ENCODE results near the gene RPS4Y2. TPM values are rescaled to one million over a fixed set of nuclear protein-coding genes. Genes with fewer than 3 reads are reported as not detected.

Gene RPS4Y2
- total RNA-seq, 2 donors from 2014 or later = not detected

- H3K27me3 ChIP-seq (ENCODE audit: control insufficient read depth, insufficient read depth, low read length, poor library complexity, severe bottlenecking) = no peaks in the 10 kb centered on the region
- no peak overlapping the region for H3K4me3 ChIP-seq (ENCODE audit: low read length)
- H3K27me3 Mint-ChIP-seq (ENCODE audit: insufficient read depth) = no peaks in the 10 kb centered on the region
- H3K9ac ChIP-seq (ENCODE audit: extremely low read depth, low read length, poor library complexity, severe bottlenecking) = no peak overlapping the region
- H3K36me3 Mint-ChIP-seq (ENCODE audit: low read depth) = no peaks in the 10 kb centered on the region
- WGBS, 2 experiments (ENCODE audit: insufficient coverage in 1 of 2, insufficient read length in 1 of 2) = 78% methylated on average over 1 of the region's 2 CpGs; no CpG with 5 or more reads in 1 of the 2 experiments
- H3K27ac ChIP-seq (ENCODE audit: low read depth, low read length) = no peak overlapping the region
- no peaks in the 10 kb centered on the region for H3K9me3 Mint-ChIP-seq
- no peak overlapping the region for H3K4me3 Mint-ChIP-seq
- no peaks in the 10 kb centered on the region for H3K9me3 ChIP-seq (ENCODE audit: control insufficient read depth, low read length)
- H3K36me3 ChIP-seq (ENCODE audit: control insufficient read depth, insufficient read depth, low read length) = no peaks in the 10 kb centered on the region
- H3K4me1 Mint-ChIP-seq = no peaks in the 10 kb centered on the region
- DNase-seq = no peak
- TF ChIP-seq, protein P1, sequence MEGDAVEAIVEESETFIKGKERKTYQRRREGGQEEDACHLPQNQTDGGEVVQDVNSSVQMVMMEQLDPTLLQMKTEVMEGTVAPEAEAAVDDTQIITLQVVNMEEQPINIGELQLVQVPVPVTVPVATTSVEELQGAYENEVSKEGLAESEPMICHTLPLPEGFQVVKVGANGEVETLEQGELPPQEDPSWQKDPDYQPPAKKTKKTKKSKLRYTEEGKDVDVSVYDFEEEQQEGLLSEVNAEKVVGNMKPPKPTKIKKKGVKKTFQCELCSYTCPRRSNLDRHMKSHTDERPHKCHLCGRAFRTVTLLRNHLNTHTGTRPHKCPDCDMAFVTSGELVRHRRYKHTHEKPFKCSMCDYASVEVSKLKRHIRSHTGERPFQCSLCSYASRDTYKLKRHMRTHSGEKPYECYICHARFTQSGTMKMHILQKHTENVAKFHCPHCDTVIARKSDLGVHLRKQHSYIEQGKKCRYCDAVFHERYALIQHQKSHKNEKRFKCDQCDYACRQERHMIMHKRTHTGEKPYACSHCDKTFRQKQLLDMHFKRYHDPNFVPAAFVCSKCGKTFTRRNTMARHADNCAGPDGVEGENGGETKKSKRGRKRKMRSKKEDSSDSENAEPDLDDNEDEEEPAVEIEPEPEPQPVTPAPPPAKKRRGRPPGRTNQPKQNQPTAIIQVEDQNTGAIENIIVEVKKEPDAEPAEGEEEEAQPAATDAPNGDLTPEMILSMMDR (conservative IDR thresholded peaks at IDR 0.05) = no peak
- no peaks in the 10 kb centered on the region for H3K4me1 ChIP-seq (ENCODE audit: control insufficient read depth, insufficient read depth, low read length)
- no peak overlapping the region for H3K27ac Mint-ChIP-seq
Observed at GRCh38 chrY:20745060-20745459, 10.8 kb upstream of the RPS4Y2 start.

DNA sequence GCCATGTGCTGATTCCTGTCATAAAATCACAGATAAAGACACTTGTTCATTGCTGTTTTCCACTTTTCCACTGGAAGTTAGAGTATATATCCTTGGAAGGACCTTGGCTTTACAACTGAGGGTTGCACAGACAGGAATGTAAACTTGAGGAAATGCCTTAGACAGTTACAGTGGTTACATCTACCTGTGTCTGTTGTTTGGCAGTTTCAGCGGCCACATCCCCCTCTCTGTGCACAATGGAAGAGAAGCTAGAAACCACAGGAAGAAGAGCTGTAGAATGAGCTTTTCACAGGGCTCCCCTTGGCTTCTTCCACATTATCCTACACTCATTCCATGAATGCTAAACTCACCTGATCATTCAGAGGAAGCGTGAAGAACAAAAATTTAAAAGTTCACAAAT is 9.0 kb upstream of the RPS4Y2 start:
- Mint-ChIP-seq H3K4me3 (no peak overlapping the region), H3K27ac (no peak overlapping the region), H3K4me1 (no peaks in the 10 kb centered on the region), H3K27me3 (ENCODE audit: insufficient read depth) (no peaks in the 10 kb centered on the region), H3K9me3 (no peaks in the 10 kb centered on the region), H3K36me3 (ENCODE audit: low read depth) (no peaks in the 10 kb centered on the region)
- 61% methylated on average over 2 of the region's 2 CpGs; no CpG with 5 or more reads in 1 of the 2 experiments for WGBS, 2 experiments (ENCODE audit: insufficient coverage in 1 of 2, insufficient read length in 1 of 2)
- H3K27ac ChIP-seq (ENCODE audit: low read depth, low read length) = no peak overlapping the region
- peaks cover 4% of the 10 kb centered on the region for H3K9me3 ChIP-seq (ENCODE audit: control insufficient read depth, low read length)
- H3K4me3 ChIP-seq (ENCODE audit: low read length) = no peak overlapping the region
- no peaks in the 10 kb centered on the region for H3K4me1 ChIP-seq (ENCODE audit: control insufficient read depth, insufficient read depth, low read length)
- no peak overlapping the region for H3K9ac ChIP-seq (ENCODE audit: extremely low read depth, low read length, poor library complexity, severe bottlenecking)
- TF ChIP-seq, protein P1 (conservative IDR thresholded peaks at IDR 0.05) = no peak
- H3K36me3 ChIP-seq (ENCODE audit: control insufficient read depth, insufficient read depth, low read length) = no peaks in the 10 kb centered on the region
- no peak for DNase-seq
- no peaks in the 10 kb centered on the region for H3K27me3 ChIP-seq (ENCODE audit: control insufficient read depth, insufficient read depth, low read length, poor library complexity, severe bottlenecking)

GRCh38 chrY:20763869-20764268 is 8.0 kb downstream of the RPS4Y2 start:
- H3K27me3 Mint-ChIP-seq (ENCODE audit: insufficient read depth) = no peaks in the 10 kb centered on the region
- no peaks in the 10 kb centered on the region for H3K27me3 ChIP-seq (ENCODE audit: control insufficient read depth, insufficient read depth, low read length, poor library complexity, severe bottlenecking)
- no peak for DNase-seq
- H3K9me3 Mint-ChIP-seq = no peaks in the 10 kb centered on the region
- no peaks in the 10 kb centered on the region for H3K4me1 ChIP-seq (ENCODE audit: control insufficient read depth, insufficient read depth, low read length)
- no peak overlapping the region for H3K27ac ChIP-seq (ENCODE audit: low read depth, low read length)
- no peaks in the 10 kb centered on the region for H3K36me3 ChIP-seq (ENCODE audit: control insufficient read depth, insufficient read depth, low read length)
- no peak overlapping the region for H3K4me3 ChIP-seq (ENCODE audit: low read length)
- peaks cover 25% of the 10 kb centered on the region for H3K9me3 ChIP-seq (ENCODE audit: control insufficient read depth, low read length)
- H3K27ac Mint-ChIP-seq = no peak overlapping the region
- H3K4me3 Mint-ChIP-seq = no peak overlapping the region
- 81 to 83% methylated on average over 1 of the region's 2 CpGs for WGBS, 2 experiments (ENCODE audit: insufficient coverage in 1 of 2, insufficient read length in 1 of 2)
- H3K36me3 Mint-ChIP-seq (ENCODE audit: low read depth) = no peaks in the 10 kb centered on the region
- TF ChIP-seq, protein P1 (conservative IDR thresholded peaks at IDR 0.05) = no peak
- no peaks in the 10 kb centered on the region for H3K4me1 Mint-ChIP-seq
- no peak overlapping the region for H3K9ac ChIP-seq (ENCODE audit: extremely low read depth, low read length, poor library complexity, severe bottlenecking)
